ENCODE measurements around the gene SLFN11.
A peak's percentile ranks its signal among the peaks of the same experiment; 100 is the strongest.
"Not testable (repeated sequence)": the region's sequence is repeated elsewhere in the genome, so short reads cannot be mapped to it uniquely, and the experiment has no call there.

SLFN11 gene
- long read RNA-seq, full-length matches to known transcripts, result 5 of 27 reads
- long read RNA-seq, partial matches to known transcripts, result 0 of 27 reads
- long read RNA-seq, other reads (novel, unspliced or antisense), result 22 of 27 reads

- Histone ChIP-seq H3K4me3 (replicated peaks; ENCODE audit: insufficient read depth, low read length) (peak within 1 kb of the TSS; percentile 77), H3K27me3 (ENCODE audit: insufficient read depth, poor library complexity, severe bottlenecking) (no peaks in the 10 kb centered on the region), H3K27ac (replicated peaks) (peak within 1 kb of the TSS; percentile 96)
- peak; percentile 92 to 95 for DNase-seq (ENCODE audit: low read depth in 1 of 2, low spot score in 1 of 2)
- TF ChIP-seq GABPA (IDR thresholded peaks at IDR 0.05; ENCODE audit: low read depth) (no peak), POLR2AphosphoS5 (IDR thresholded peaks at IDR 0.05; ENCODE audit: low read depth) (peak; percentile 97)
Measured at GRCh38 chr17:35373534-35373983, at the start of gene SLFN11. Gene SLFN11, minus strand, starts transcription at chr17:35373621. Its CDS starts 9,814 bp downstream, at chr17:35363807.

GRCh38 chr17:35421069-35421468 is 47.6 kb upstream of the SLFN11 start:
- H3K27me3 ChIP-seq (ENCODE audit: insufficient read depth, poor library complexity, severe bottlenecking); H3K4me3 ChIP-seq (replicated peaks; ENCODE audit: insufficient read depth, low read length); DNase-seq (ENCODE audit: low read depth in 1 of 2, low spot score in 1 of 2); H3K27ac ChIP-seq (replicated peaks): not testable (repeated sequence)

GRCh38 chr17:35416659-35417058 is 43.2 kb upstream of the SLFN11 start:
- Histone ChIP-seq H3K27me3 (ENCODE audit: insufficient read depth, poor library complexity, severe bottlenecking) (no peaks in the 10 kb centered on the region), H3K27ac (replicated peaks) (no peak overlapping the region), H3K4me3 (replicated peaks; ENCODE audit: insufficient read depth, low read length) (no peak overlapping the region)
- no peak for TF ChIP-seq REST (IDR thresholded peaks at IDR 0.05; ENCODE audit: insufficient replicate concordance, low read depth)
- TF ChIP-seq GABPA (IDR thresholded peaks at IDR 0.05; ENCODE audit: low read depth), result no peak
- TF ChIP-seq CTCF (IDR thresholded peaks at IDR 0.05; ENCODE audit: insufficient read depth, low read length), result no peak
- no peak for TF ChIP-seq SPI1 (IDR thresholded peaks at IDR 0.05; ENCODE audit: borderline replicate concordance, low read depth)
- TF ChIP-seq POLR2AphosphoS5 (IDR thresholded peaks at IDR 0.05; ENCODE audit: low read depth), result no peak
- no peak for DNase-seq (ENCODE audit: low read depth in 1 of 2, low spot score in 1 of 2)

GRCh38 chr17:35414707-35415106 is 41.3 kb upstream of the SLFN11 start:
- DNase-seq (ENCODE audit: low read depth in 1 of 2, low spot score in 1 of 2); H3K27ac ChIP-seq (replicated peaks); H3K4me3 ChIP-seq (replicated peaks; ENCODE audit: insufficient read depth, low read length); H3K27me3 ChIP-seq (ENCODE audit: insufficient read depth, poor library complexity, severe bottlenecking): not testable (repeated sequence)

- Histone ChIP-seq H3K27me3 (ENCODE audit: insufficient read depth, poor library complexity, severe bottlenecking) (no peaks in the 10 kb centered on the region), H3K27ac (replicated peaks) (no peak overlapping the region), H3K4me3 (replicated peaks; ENCODE audit: insufficient read depth, low read length) (no peak overlapping the region)
- DNase-seq (ENCODE audit: low read depth in 1 of 2, low spot score in 1 of 2), result no peak
- TF ChIP-seq GABPA (IDR thresholded peaks at IDR 0.05; ENCODE audit: low read depth), result no peak
- TF ChIP-seq REST (IDR thresholded peaks at IDR 0.05; ENCODE audit: insufficient replicate concordance, low read depth), result no peak
- no peak for TF ChIP-seq SPI1 (IDR thresholded peaks at IDR 0.05; ENCODE audit: borderline replicate concordance, low read depth)
Measured at GRCh38 chr17:35414247-35414646, 40.8 kb upstream of the SLFN11 start.

GRCh38 chr17:35407531-35407930 is 34.1 kb upstream of the SLFN11 start:
- Histone ChIP-seq H3K27me3 (ENCODE audit: insufficient read depth, poor library complexity, severe bottlenecking) (no peaks in the 10 kb centered on the region), H3K4me3 (replicated peaks; ENCODE audit: insufficient read depth, low read length) (no peak overlapping the region), H3K27ac (replicated peaks) (no peak overlapping the region)
- no peak for DNase-seq (ENCODE audit: low read depth in 1 of 2, low spot score in 1 of 2)
- TF ChIP-seq CTCF (IDR thresholded peaks at IDR 0.05; ENCODE audit: insufficient read depth, low read length) (no peak), SPI1 (IDR thresholded peaks at IDR 0.05; ENCODE audit: borderline replicate concordance, low read depth) (no peak), REST (IDR thresholded peaks at IDR 0.05; ENCODE audit: insufficient replicate concordance, low read depth) (no peak), GABPA (IDR thresholded peaks at IDR 0.05; ENCODE audit: low read depth) (no peak), POLR2AphosphoS5 (IDR thresholded peaks at IDR 0.05; ENCODE audit: low read depth) (no peak)
